B cell (primary cell): ENCODE data around the gene CBX7. TPM values are rescaled to one million over a fixed set of nuclear protein-coding genes. Genes with fewer than 3 reads are reported as not detected.

Source experiments
- ATAC-seq: fragments of 200-7000 bp; cut with Tn5 transposase; one replicate; pipeline ENCODE4 v1.10.0; 2021; ENCODE audit warnings: low read depth, mild to moderate bottlenecking, moderate number of reproducible peaks, moderate library complexity
- CTCF ChIA-PET: fragments of 350-600 bp; sonication (Branson Sonifier 250); formaldehyde crosslinking; loops from one replicate; lab custom pipeline; 2021; ENCODE audit warnings: antibody characterized with exemption, inconsistent platforms; lab: Charles Lee
- POLR2A ChIA-PET: fragments of 350-600 bp; sonication (Branson Sonifier 250); formaldehyde crosslinking; loops from one replicate; lab custom pipeline; 2021; ENCODE audit warnings: antibody characterized with exemption; lab: Charles Lee
- DNase-seq: peaks from one replicate; pipeline ENCODE4 v3.0.0; 2013
- H2AFZ ChIP-seq: 2 replicates; pipeline ENCODE4 v1.6.1; 2012; ENCODE audit warnings: mild to moderate bottlenecking, low read depth, low read length; ENCODE audit not compliant: insufficient read depth, poor library complexity, severe bottlenecking
- H3K27ac ChIP-seq, 2 donors: 1 replicate in 1 of 2; 2 replicates in 1 of 2; pipeline ENCODE4 v1.5.1; 2012 to 2013; ENCODE audit warnings: low read length in 2 of 2, mild to moderate bottlenecking in 2 of 2, moderate library complexity in 1 of 2
- H3K27me3 ChIP-seq, 4 experiments: fragments of 200-600 bp in 1 of 4; sonication (generic) in 1 of 4; replicated peaks in 1 of 4; 1 replicate in 2 of 4; 2 replicates in 2 of 4; pipeline versions ENCODE4 v1.6.1 to v1.7.0; 2013 to 2016; ENCODE audit warnings: low read length in 3 of 4, mild to moderate bottlenecking in 2 of 4, mixed read lengths in 1 of 4, moderate library complexity in 1 of 4; ENCODE audit not compliant: insufficient read depth in 4 of 4, control insufficient read depth in 3 of 4; ENCODE audit errors: control extremely low read depth in 1 of 4
- H3K36me3 ChIP-seq, 2 experiments: replicated peaks in 1 of 2; 1 replicate in 1 of 2; 2 replicates in 1 of 2; pipeline versions ENCODE4 v1.6.1 to v1.7.1; 2013; ENCODE audit warnings: low read length in 1 of 2; ENCODE audit not compliant: insufficient read depth in 2 of 2, control insufficient read depth in 1 of 2; ENCODE audit errors: control extremely low read depth in 1 of 2, extremely low read depth in 1 of 2
- H3K4me1 ChIP-seq, 2 donors: fragments of 200-600 bp in 1 of 2; sonication (generic) in 1 of 2; 1 replicate in 1 of 2; 2 replicates in 1 of 2; pipeline versions ENCODE4 v1.5.1 to v1.6.1; 2013 to 2017; ENCODE audit warnings: low read length in 2 of 2; ENCODE audit not compliant: control insufficient read depth in 2 of 2, insufficient read depth in 2 of 2
- H3K4me2 ChIP-seq: replicated peaks from 2 replicates; pipeline ENCODE3; 2012; ENCODE audit warnings: mild to moderate bottlenecking, low read depth, low read length; ENCODE audit not compliant: poor library complexity, severe bottlenecking
- H3K4me3 ChIP-seq, 5 experiments: fragments of 200-600 bp in 1 of 5; sonication (generic) in 1 of 5; 1 replicate in 3 of 5; 2 replicates in 2 of 5; pipeline versions ENCODE4 v1.5.1 to v1.7.0; 2011 to 2016; ENCODE audit warnings: low read length in 4 of 5, mild to moderate bottlenecking in 4 of 5, low read depth in 2 of 5, control low read depth in 1 of 5, moderate library complexity in 1 of 5; ENCODE audit not compliant: insufficient read depth in 1 of 5; ENCODE audit errors: control extremely low read depth in 1 of 5, extremely low read depth in 1 of 5
- H3K79me2 ChIP-seq: fragments of 200-600 bp; sonication (generic); one replicate; pipeline ENCODE4 v1.6.0; 2016; ENCODE audit warnings: low read length; ENCODE audit not compliant: control insufficient read depth, insufficient read depth
- H3K9ac ChIP-seq: fragments of 200-600 bp; sonication (generic); 2 replicates; pipeline ENCODE4 v1.6.1; 2017; ENCODE audit warnings: mild to moderate bottlenecking, low read length, moderate library complexity
- H3K9me3 ChIP-seq, 3 donors: one replicate each; pipeline versions ENCODE4 v1.6.1 to v1.7.1; 2013; ENCODE audit warnings: low read length in 2 of 3; ENCODE audit not compliant: control insufficient read depth in 2 of 3, insufficient read depth in 1 of 3; ENCODE audit errors: control extremely low read depth in 1 of 3
- H4K20me1 ChIP-seq: 2 replicates; pipeline ENCODE4 v1.6.0; 2012; ENCODE audit warnings: mild to moderate bottlenecking, low read length; ENCODE audit not compliant: insufficient read depth, control insufficient read depth, poor library complexity, severe bottlenecking
- H3K27ac Mint-ChIP-seq: one replicate; pipeline ENCODE4 v1.8.0; 2021; ENCODE audit warnings: mixed read lengths
- H3K27me3 Mint-ChIP-seq: one replicate; pipeline ENCODE4 v1.8.0; 2021; ENCODE audit warnings: mixed read lengths
- H3K4me1 Mint-ChIP-seq: one replicate; pipeline ENCODE4 v1.8.0; 2021; ENCODE audit warnings: mixed read lengths
- H3K4me3 Mint-ChIP-seq: one replicate; pipeline ENCODE4 v1.8.0; 2021; ENCODE audit warnings: mixed read lengths
- H3K9me3 Mint-ChIP-seq: one replicate; pipeline ENCODE4 v1.8.0; 2022; ENCODE audit warnings: mixed read lengths; ENCODE audit not compliant: insufficient read depth
- CTCF ChIP-seq: fragments of 200-600 bp; IDR thresholded peaks from one replicate; pipeline ENCODE4 v1.8.0; 2022; ENCODE audit warnings: antibody characterized with exemption, mild to moderate bottlenecking
- EZH2 ChIP-seq: IDR thresholded peaks from 2 replicates; pipeline ENCODE4 v1.6.1; 2012; ENCODE audit warnings: borderline replicate concordance, low read depth, mild to moderate bottlenecking, moderate library complexity, low read length; ENCODE audit not compliant: insufficient read depth, poor library complexity, severe bottlenecking
- WGBS: methylation state at CpG from one replicate; pipeline ENCODE4 v1.1.5; 2013; ENCODE audit warnings: missing lambda C conversion rate; ENCODE audit not compliant: insufficient coverage; 5-methylcytosine and 5-hydroxymethylcytosine counted together
- intact Hi-C: fragments of 100-400 bp; cut with micrococcal nuclease; formaldehyde crosslinking; loops from one replicate; pipeline ENCODE4 v1.10.0; 2022
- polyA plus RNA-seq: library from polyadenylated mRNA; depleted of rRNA; stranded (reverse); fragments of >200 nt; gene quantifications from 2 replicates; pipeline ENCODE4 v1.2.3, GENCODE V29; 2012
- total RNA-seq, 2 donors: library from RNA; stranded (reverse); fragments of 120-200 nt in 1 of 2; gene quantifications; 1 replicate in 1 of 2; 2 replicates in 1 of 2; pipeline versions ENCODE4 v1.2.3 to v1.2.4, GENCODE V29; 2013 to 2022

The CBX7 gene
- total and polyA plus RNA-seq, 2 donors (not counting 1 experiment from before 2014, with no cell fraction given) = 83.6 to 141 TPM

DNA sequence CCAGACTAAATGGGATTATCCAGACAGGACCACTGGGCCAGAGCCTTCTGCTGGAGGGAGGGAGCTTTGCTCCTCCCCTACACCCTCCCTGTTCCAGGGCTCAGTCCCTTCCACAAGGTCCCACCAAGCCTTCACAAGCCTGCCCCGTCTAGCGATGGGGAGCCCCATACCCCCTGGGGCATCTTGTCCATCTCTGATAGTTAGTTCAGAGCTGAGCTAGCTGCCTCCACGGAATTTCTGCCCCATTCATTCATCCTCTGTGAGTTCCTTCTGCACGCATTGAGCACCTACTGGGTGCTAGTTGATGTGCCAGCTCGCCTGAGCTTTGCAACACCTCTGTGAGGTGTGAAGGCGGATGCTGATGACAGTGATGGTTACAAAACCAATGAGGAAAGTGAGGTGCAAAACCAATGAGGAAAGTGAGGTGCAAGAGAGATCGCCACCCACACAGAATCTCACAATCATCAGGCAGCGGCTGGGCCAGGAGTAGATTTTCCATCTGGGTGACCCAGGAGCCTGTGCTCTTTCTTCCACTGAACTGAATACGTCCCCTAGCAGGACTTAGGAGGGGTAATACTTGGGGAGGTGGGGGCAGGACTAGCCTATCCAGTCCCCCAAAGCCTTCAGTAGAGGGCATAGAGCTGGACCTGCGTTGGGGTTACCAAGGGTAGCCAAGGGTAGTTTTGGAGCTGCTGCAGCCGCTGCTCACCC lies 21.5 kb upstream of the CBX7 start:
- Histone ChIP-seq H4K20me1 (no peaks in the 10 kb centered on the region), H3K9ac (peak overlapping the region; percentile 47), H3K4me3 (peak overlapping the region in 2 of 5 experiments; percentile 2 to 12), H3K27me3 (no peaks in the 10 kb centered on the region), H2AFZ (peak overlapping the region; percentile 74), H3K79me2 (no peaks in the 10 kb centered on the region), H3K4me1 (peaks cover 32 to 45% of the 10 kb centered on the region in 2 donors), H3K27ac (peak overlapping the region; percentile 53 to 82), H3K36me3 (no peaks in the 10 kb centered on the region), H3K4me2 (peak overlapping the region; percentile 74), H3K9me3 (no peaks in the 10 kb centered on the region)
- ChIA-PET POLR2A (no interaction called here), CTCF (interaction anchor here (1.1 to 11.3 kb wide), 4 partner anchors 134 to 355 kb away, joined by 3 to 171 read pairs (median 63); partner anchors contain the start of gene RPL3)
- Mint-ChIP-seq H3K9me3 (no peaks in the 10 kb centered on the region), H3K27ac (peak overlapping the region; percentile 87), H3K27me3 (peaks cover 3% of the 10 kb centered on the region), H3K4me3 (peak overlapping the region; percentile 46), H3K4me1 (peaks cover 40% of the 10 kb centered on the region)
- TF ChIP-seq CTCF = no peak
- TF ChIP-seq EZH2 = no peak
- whole genome bisulfite sequencing = 69% methylated on average over 8 of the region's 11 CpGs
- intact Hi-C loops = loop anchor here (5.0 kb wide), 1 partner anchor 78 kb away; no protein-coding TSS in a partner anchor
- ATAC-seq (no peak), DNase-seq (no peak)
